Kidney tubule cell (primary cell): ENCODE measurements around the gene EDNRA.

Experiments used
- DNase-seq: peaks from one replicate; pipeline ENCODE4 v3.0.0-alpha.2; 2018; ENCODE audit warnings: low spot score

Gene EDNRA

DNA sequence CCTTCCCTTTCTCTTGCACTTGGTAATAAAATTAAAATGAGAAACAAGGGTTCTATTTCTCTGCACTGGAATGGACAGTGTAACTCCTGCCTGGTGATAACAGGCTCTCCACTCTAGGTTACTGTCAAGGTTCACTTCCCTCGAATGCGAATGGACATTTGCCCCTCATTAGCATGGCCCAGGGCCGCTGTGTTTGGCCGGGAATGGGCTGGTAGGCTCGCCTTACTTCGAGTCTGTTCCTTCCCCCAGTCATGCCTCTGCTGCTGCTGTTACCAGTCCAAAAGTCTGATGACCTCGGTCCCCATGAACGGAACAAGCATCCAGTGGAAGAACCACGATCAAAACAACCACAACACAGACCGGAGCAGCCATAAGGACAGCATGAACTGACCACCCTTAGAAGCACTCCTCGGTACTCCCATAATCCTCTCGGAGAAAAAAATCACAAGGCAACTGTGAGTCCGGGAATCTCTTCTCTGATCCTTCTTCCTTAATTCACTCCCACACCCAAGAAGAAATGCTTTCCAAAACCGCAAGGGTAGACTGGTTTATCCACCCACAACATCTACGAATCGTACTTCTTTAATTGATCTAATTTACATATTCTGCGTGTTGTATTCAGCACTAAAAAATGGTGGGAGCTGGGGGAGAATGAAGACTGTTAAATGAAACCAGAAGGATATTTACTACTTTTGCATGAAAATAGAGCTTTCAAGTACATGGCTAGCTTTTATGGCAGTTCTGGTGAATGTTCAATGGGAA lies 61.5 kb downstream of the EDNRA start:
- DNase-seq = no peak

DNA sequence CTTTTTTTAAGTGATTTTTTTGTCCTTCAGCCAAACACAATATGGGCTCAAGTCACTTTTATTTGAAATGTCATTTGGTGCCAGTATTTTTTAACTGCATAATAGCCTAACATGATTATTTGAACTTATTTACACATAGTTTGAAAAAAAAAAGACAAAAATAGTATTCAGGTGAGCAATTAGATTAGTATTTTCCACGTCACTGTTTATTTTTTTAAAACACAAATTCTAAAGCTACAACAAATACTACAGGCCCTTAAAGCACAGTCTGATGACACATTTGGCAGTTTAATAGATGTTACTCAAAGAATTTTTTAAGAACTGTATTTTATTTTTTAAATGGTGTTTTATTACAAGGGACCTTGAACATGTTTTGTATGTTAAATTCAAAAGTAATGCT lies 62.1 kb downstream of the EDNRA start:
- DNase-seq = no peak

DNA sequence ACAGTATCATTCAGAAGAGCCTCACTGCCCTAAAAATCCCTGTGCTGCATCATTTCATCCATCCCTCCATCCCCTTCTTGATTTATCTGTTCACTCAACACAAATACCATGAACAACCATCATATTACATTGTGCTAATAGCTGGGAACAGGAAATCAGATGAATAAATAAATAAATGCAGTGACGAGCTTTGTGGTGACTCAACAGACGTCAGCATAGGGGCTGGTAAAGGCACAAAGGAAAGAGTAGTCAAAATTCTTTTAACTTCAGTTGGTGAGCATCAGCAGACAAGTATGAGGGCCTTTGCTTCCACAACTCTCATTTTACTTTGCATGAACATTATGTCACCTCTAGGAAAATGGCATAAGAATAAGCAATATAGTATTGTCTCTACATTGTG lies 65.5 kb downstream of the EDNRA start:
- peak; percentile 34 for DNase-seq

DNA sequence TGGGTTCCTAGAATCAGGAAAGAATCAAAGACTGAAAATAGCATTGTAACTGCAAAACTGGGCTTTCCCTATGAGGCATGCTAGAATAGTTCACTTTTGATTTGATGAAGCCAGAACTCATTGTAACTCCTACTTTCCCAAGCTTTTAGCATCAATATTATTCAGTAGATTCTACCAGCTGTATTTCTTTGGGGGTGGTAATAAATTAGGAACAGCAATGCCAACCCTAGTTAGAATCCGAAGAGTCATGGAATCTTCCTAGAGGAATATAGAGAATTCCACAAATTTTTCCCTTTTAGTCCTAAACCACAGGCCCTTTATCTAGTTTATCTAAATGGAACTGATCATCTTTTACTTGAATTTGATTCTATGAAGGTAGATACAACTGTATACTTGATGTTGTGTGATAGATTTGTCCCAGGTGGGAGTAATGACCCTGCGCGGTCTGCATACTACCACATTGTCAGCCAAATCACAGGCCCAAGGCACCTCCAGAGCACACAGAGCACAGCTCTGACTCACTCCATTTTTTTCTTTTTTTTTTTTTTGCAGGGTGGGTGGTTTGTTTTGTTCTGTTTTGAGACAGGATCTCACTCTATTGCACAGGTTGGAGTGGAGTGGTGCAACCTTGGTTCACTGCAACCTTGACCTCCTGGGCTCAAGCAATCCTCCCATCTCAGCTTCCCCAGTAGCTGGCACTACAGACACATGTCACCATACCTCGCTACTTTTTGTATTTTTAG lies 66.6 kb downstream of the EDNRA start:
- DNase-seq = peak; percentile 23

DNA sequence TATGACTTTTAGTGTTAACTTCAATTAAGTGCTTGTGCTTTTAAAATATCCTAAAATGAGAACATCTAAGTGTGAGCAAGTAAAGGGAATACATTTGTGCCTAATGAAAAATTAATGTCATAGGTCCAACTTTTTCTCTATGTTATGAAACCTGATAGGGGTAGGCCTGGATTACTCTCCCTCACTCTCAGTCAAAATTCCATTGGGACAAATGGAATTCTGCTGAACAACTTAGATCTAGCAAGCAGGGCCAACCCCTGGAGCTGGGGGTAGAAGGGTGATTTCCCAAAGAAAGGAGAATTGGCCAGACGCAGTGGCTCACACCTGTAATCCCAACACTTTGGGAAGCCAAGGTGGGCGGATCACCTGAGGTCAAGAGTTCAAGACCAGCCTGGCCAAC lies 67.4 kb downstream of the EDNRA start:
- no peak for DNase-seq

DNA sequence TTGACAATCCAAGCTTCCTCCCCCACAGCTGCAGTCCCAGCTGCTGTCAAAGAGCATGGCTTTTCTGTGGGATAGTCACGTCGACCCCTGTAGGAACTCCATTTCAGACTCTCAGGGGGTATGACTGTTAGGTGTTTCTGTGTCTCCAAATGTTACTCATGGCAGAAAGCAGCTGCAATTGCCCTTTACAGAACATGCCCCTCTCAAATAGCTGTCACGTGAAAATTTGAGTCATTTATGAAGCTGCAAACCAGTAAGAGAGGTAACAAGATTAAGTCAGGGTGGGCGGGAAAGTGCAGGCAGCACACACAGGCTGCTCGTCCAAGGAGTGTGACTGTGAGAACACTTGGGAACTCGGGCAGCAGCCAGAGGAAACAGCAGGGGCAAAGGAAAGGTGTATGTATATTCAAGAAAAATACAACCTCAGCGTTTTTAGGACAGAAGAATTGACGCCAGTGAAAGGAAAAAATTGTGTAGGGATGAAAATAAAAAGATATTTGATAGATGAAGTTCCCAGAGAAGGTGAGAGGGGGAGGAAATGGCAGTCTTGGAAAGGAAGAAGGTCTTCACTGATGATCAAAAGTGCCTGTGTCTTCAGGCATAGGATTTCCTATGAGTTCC lies 69.8 kb downstream of the EDNRA start:
- peak; percentile 42 for DNase-seq

DNA sequence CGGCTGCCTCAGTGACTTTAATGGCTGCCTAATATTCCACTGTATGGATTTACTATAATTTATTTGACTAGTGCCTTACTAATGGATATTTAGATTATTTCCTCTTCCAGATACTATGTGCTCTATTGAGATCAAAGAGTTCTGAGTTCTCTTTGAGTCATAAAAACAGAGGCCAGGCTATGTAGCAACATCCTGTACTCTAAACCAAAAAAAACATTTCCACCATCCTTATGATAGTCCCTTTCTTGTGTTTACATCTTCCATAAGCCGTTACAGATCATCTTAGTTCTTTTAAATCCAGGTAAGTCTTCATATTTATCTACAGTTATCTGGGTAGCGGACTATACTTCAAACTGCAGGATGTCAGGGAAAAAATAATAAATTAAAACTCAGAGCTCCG lies 79.7 kb downstream of the EDNRA start:
- no peak for DNase-seq

DNA sequence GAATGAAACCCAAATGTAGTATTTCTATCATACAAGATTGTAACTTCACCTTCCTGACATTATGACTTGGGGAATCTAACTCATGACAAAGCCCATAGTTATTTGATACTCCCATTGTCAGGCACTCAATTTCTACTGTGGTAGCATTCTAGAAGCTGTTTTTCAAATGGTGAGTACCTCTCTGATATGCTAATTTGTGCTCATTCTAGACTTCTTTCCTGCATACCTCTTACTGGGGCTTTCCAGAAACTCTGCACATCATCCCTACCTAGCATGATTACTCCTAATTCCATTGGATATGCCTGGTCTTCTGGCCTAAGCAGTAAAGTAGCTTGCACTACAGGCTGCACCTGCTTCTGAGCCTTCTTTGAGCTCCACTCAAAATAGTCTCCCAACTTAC lies 85.9 kb downstream of the EDNRA start:
- peak; percentile 55 for DNase-seq

DNA sequence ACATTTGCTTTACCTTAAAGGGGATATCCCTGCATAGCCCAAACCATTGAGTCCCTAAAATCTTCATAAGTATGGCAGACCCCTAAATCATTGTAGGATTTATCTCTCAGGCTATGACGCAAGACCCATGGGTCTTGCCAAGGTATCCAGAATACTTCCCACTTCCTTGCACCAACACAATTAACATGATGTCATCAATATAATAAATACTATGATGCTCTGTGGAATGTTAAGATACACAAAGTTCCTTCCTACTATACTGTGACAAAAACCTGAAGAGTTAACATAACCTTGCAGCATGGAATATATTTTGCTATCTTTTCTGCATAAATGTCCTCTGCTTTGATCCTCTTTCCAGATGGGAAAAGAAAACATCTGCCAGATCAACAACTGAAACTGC lies 86.4 kb downstream of the EDNRA start:
- DNase-seq = no peak

DNA sequence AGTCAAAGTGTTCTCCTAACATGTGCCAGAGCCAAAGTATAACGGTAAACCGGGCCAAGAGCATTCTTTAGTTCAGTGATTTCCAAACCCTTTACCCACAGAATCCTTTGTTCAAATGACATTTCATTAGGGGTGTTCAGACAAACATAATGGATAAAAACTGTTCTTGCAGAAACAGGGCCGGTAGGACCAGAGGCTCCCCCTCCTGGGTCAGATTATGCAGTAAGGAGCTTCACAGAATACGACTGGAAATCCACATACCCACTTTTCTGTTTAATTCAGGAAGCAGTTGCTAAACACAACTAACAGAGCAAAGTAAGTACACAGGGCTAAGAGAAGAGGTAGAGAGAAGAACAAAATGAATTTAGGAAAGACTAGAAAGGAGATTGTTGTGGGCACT lies 89.7 kb downstream of the EDNRA start:
- no peak for DNase-seq

DNA sequence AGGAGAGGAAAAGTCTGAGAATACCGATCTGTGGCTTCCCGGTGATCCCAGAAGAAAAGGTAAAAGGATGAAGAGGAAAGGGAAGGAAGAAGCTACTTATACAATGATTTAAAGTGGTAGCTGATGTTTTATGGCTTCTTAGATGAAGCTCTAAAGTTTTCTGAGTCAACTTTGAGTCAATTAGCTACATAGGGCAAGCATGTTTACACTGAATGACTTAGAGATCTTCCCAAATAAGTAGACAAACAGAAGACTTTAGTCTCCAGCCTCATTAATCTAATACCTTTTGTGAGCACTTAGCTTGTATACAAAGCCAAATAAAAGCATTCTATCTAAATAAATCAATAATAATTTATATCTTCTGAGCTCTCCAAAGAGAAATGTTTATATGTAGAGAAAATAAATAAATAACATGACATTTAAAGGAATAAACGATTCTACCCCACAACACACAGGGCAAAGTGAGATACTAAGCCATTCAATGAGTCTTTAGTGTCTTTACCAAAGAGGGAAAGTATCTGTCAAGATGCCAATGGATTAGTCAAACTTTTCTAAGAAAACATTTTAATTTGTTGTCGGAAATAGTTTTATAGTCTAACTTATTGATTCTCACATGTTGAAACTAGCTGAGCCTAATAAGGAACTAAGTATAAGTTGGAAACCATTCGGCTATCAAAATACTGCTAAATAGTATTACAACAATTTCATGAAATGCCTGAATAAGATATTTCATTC lies 90.3 kb downstream of the EDNRA start:
- no peak for DNase-seq

DNA sequence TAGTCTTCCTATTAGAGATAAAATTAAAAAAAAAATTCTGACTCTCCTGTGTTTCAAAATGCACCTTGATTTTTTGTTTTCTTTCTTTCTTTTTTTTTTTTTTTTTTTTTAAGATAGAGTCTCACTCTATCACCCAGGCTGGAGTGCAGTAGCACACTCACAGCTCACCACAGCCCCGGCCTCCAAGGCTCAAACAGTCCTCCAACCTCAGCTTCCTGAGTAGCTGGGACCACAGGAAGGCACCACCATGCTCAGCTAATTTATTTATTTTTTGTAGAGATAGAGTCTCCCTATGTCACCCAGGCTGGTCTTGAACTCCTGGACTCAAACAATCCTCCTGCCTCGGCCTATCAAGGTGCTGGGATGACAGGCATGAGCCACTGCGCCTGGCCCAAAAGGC lies 95.2 kb downstream of the EDNRA start:
- DNase-seq = no peak

DNA sequence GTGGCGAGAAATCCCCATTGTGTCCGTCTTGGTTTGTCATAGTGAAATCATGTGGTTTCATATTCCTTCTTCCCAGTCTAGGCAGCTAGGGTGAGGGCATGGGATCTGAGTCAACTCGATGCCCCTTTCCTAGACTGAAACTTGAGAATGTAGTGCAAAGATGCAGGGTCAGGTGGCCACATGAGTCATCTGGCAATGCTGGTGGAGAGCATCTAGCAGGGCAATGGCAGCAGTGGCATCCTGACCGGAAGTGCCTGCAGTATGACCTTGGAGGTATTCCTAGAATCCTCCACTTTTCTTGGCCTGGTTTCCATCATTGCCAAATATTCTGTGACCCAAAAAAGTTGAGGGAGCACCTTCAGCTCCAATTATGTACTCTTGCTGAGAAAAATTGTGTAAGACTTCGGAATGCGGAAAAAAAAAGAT lies 97.2 kb downstream of the EDNRA start:
- DNase-seq = peak; percentile 99

DNA sequence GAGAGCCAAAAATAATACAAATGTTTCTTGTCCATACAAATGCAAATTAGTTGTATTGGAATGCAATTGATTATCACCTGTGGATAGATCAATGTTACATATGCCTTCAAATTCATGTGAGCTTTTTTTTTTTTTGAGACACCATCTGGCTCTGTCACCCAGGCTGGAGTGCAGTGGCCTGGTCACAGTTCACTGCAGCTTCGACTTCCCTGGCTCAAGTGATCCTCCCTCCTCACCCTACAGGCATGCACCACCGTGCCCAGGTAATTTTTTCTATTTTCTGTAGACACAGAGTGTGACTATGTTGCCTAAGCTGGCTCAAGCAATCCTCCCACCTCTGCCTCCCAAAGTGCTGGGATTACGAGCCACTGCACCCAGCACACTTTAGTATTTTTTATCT lies 97.7 kb downstream of the EDNRA start:
- peak; percentile 85 for DNase-seq

DNA sequence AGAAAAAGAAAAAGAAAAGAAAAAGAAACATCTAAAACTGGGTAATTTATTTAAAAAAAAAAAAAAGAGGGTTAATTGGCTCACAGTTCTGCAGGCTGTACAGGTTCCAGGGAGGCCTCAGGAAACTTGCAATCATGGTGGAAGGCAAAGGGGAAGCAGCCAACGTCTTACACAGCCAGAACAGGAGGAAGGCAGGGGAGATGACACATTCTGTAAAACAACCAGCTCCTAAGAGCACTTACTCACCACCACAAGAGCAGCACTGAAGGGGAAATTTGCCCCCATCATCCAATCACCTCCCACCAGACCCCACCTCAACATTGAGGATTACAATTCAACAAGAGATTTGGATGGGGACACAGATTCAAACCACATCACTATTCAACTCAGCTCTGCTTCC lies 99.5 kb downstream of the EDNRA start:
- DNase-seq = peak; percentile 61

DNA sequence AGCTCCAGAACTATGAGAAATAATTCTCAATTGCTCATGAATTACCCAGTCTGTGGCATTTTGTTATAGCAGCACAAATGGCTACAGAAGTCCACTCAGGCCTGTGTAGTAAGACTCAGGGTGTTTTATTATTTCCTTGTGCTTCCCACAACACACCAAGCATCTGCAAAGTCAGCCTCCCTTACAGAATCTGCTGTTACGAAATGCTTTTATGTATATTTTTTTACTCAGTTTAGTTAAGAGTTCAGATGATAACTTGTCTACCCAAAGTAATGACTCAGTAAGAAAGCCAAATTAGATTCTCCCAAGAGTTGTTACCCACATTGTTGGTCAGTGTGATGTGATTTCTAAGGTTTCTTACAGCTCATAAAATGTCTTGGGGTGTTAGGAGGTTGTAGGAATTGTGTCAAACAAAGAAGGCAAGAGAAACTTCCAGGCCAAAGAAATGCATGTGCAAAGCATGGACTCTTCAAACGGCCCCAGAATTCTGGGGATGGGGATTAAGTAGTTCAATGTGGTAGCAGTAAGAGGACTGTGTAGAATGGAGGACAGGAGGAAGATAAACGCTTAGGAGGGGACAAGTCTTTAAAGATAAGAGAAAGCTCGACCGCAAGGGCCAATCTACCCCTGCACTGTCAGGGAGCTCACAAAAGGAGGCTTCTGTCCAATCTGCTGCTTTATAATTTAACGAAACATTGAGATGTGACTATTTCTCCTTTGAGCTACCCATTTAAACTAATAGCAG lies 100.9 kb downstream of the EDNRA start:
- no peak for DNase-seq

DNA sequence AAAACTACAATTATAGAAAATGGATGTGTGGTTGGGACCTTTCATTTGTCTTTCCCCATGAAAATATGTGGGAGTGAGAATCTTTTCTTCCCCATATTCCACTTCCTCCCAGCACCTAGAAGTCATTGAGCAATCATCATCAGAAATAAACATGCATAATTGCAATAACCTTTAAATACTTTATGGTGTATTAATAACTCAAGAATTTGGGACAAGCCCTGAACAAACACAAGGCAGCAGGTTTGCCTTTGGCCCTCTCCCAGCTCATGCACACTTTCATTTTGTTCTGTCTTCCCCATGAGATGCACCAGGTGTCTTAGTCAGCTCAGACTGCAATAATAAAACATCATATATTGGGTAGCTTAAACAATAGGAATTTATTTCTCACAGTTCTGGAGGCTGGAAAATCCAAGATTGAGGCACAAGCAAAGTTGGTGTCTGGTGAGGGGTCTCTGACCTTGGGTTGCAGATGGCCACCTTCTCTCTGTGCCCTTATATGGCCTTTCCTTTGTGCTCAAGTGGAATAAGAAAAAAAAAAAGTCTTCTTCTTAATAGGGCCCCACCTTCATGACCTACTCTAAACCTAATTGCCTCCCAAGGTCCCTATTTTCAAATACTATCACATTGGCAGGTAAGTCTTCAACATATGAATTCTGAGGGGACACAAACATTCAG lies 101.6 kb downstream of the EDNRA start:
- peak; percentile 61 for DNase-seq

DNA sequence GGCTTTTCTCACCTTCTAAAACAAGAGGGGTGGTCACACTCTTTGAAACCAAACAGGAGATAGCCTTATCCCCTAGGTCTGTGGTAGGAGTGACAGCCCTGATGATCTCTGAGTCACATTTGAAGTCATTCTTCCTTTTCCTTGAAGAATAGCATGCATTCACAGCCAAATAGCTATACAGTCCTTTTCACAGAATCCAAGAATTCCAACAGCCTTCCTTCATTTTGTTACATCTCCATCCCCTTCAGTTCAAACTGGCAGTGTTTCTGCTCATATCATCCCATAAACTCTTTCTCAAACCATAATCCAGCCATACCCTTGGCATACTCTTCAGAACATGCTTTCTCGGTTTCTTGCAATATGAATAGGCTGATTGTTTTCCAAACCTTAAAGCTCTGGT lies 103.0 kb downstream of the EDNRA start:
- DNase-seq = peak; percentile 41

DNA sequence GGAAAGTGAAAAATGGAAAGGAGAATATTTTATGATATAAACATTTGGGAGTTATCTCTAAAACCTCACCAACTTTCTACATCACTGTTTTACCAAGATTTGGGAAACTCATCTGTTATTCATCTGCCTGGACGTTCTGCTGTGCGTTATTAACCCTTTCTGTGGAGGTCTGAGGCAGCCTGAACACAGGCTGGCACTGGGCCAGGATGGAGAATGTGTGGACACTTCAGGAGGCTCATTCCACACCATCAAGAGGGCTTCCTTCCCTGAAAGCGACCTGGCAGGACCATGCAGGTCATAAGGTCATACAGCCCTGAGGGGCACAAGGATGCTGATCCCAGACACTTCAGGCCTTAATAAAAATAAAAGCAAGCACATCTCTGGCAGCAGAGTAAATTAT lies 105.1 kb downstream of the EDNRA start:
- DNase-seq = no peak

DNA sequence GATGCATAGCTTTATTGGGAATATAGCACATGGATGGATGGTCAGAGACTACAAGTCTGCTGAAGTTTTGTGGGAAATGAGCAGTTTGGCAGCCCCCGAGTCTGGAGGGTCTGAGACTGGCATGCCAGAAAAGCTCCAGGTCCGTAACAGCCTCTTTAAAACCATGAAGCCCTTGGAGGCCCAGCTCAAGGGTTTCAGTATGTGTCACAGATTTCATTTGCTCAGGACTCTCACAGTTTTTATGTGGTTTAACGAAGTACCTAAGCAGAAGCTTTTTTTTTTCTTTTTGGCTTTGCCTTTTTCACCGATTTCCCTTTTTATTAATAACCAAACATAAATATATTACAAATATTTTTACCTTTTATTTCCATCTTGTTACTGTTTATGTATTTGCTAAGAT lies 105.7 kb downstream of the EDNRA start:
- DNase-seq = no peak

DNA sequence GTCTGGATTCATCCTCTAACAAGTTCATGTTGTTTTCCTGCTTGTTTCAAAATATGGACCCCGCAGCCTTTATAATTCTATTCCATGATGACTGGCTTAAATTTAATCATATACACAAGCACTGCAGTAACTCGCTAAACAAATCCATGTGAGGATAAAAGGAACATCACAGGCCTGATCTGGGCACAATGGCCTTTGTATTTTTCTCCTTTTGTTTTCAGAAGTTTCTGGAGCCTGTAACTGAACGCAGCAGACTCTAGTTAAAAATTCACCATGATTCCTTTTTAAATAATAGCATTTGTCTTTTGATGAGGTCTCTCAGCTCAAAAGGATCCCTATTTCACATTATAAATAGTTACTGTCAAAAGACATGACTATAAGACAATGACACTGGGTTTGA lies 106.1 kb downstream of the EDNRA start:
- DNase-seq = no peak
